Erythroblast (primary cell): Measurements from ENCODE around the gene METTL21C.

Experiments
- GATA1 ChIP-seq: IDR thresholded peaks from 2 replicates; pipeline ENCODE4 v1.6.1; 2011; ENCODE audit warnings: low read depth, mild to moderate bottlenecking, control low read depth, low read length, moderate library complexity
- POLR2A ChIP-seq: IDR thresholded peaks from 2 replicates; pipeline ENCODE4 v1.6.1; 2011; ENCODE audit warnings: mild to moderate bottlenecking, low read length

- TF ChIP-seq POLR2A (no peak), GATA1 (no peak)
Observed at GRCh38 chr13:102702965-102703725, 8.3 kb upstream of the METTL21C start.
